HCT116 (cell line): ENCODE measurements around the gene TOR4A. TPM values are rescaled to one million over a fixed set of nuclear protein-coding genes. Genes with fewer than 3 reads are reported as not detected.
A peak's percentile ranks its signal among the peaks of the same experiment; 100 is the strongest.

ENCODE experiments used
- ATAC-seq: fragments of 200-7000 bp; cut with Tn5 transposase; 2 replicates; pipeline ENCODE4 v1.9.1; 2020; ENCODE audit warnings: mild to moderate bottlenecking, moderate library complexity
- BruUV-seq: library from RNA; stranded (reverse); fragments of 400-500 nt; replicated peaks from 2 replicates; lab custom pipeline; 2021; lab: Mats Ljungman, UMichigan
- CTCF ChIA-PET: fragments of 300-600 bp; sonication (Branson Sonifier 250); formaldehyde crosslinking; loops from one replicate; lab custom pipeline; 2021; ENCODE audit warnings: antibody characterized with exemption; lab: Charles Lee
- POLR2A ChIA-PET: fragments of 300-600, 350-600 bp; sonication (Branson Sonifier 250); formaldehyde crosslinking; loops from one replicate; lab custom pipeline; 2021; ENCODE audit warnings: antibody characterized with exemption; lab: Charles Lee
- RAD21 ChIA-PET, 2 experiments: fragments of 300-600 bp; sonication (Branson Sonifier 250); formaldehyde crosslinking; loops; one replicate each; lab custom pipeline; 2023; ENCODE audit warnings: low total read pairs in 2 of 2; ENCODE audit not compliant: uncharacterized antibody in 2 of 2, unreplicated experiment in 2 of 2, low non-redundant PET in 1 of 2; lab: Charles Lee
- DNase-seq: peaks from one replicate; pipeline ENCODE4 v3.0.0-alpha.2; 2010; ENCODE audit warnings: low read depth, low spot score
- H2AFZ ChIP-seq: fragments of 200-600 bp; shearing (Covaris generic), sonication (generic); 2 replicates; pipeline ENCODE4 v1.6.1; 2017; ENCODE audit warnings: low read depth, mixed run types, mixed read lengths, antibody characterized with exemption, low read length; ENCODE audit not compliant: poor library complexity, severe bottlenecking
- H3K27ac ChIP-seq: 2 replicates; pipeline ENCODE4 v1.5.1; 2012; ENCODE audit warnings: low read depth, low read length
- H3K27me3 ChIP-seq: fragments of 200-600 bp; sonication (generic); 2 replicates; pipeline ENCODE4 v1.6.1; 2016; ENCODE audit warnings: mixed run types, low read length, mixed read lengths; ENCODE audit not compliant: insufficient read depth
- H3K36me3 ChIP-seq, 2 experiments: fragments of 200-500 bp in 1 of 2; fragments of 200-600 bp in 1 of 2; sonication (Bioruptor generic) in 1 of 2; sonication (generic) in 1 of 2; 2 replicates each; pipeline versions ENCODE4 v1.5.1 to v1.6.1; 2014 to 2016; ENCODE audit warnings: low read length in 2 of 2, inconsistent platforms in 1 of 2, mixed read lengths in 1 of 2, mixed run types in 1 of 2; ENCODE audit not compliant: insufficient read depth in 2 of 2, control insufficient read depth in 1 of 2
- H3K4me1 ChIP-seq, 2 experiments: fragments of 200-600 bp in 1 of 2; sonication (generic) in 1 of 2; 2 replicates each; pipeline versions ENCODE4 v1.5.1 to v1.6.1; 2012 to 2017; ENCODE audit warnings: low read length in 2 of 2, inconsistent platforms in 1 of 2, mild to moderate bottlenecking in 1 of 2, mixed read lengths in 1 of 2, mixed run types in 1 of 2, moderate library complexity in 1 of 2; ENCODE audit not compliant: insufficient read depth in 2 of 2, control insufficient read depth in 1 of 2
- H3K4me2 ChIP-seq: fragments of 200-600 bp; sonication (generic); 2 replicates; pipeline ENCODE4 v1.6.1; 2017; ENCODE audit warnings: mixed run types, low read length, mixed read lengths
- H3K4me3 ChIP-seq, 2 experiments: fragments of 200-600 bp in 1 of 2; sonication (generic) in 1 of 2; replicated peaks in 1 of 2; 2 replicates each; pipeline ENCODE4 v1.5.1; 2011 to 2016; ENCODE audit warnings: low read length in 2 of 2, control low read depth in 1 of 2, low read depth in 1 of 2, mild to moderate bottlenecking in 1 of 2, mixed read lengths in 1 of 2, mixed run types in 1 of 2
- H3K79me2 ChIP-seq: fragments of 200-600 bp; sonication (generic); 2 replicates; pipeline ENCODE4 v1.6.1; 2017; ENCODE audit warnings: mild to moderate bottlenecking, mixed run types, low read length, moderate library complexity, mixed read lengths; ENCODE audit not compliant: insufficient read depth
- H3K9ac ChIP-seq: fragments of 200-600 bp; sonication (generic); 2 replicates; pipeline ENCODE4 v1.6.1; 2016; ENCODE audit warnings: low read length, mixed read lengths
- H3K9me2 ChIP-seq: fragments of 200-600 bp; sonication (generic), shearing (Covaris generic); 2 replicates; pipeline ENCODE4 v1.6.1; 2017; ENCODE audit warnings: mixed run types, mild to moderate bottlenecking, moderate library complexity; ENCODE audit not compliant: insufficient read depth
- H3K9me3 ChIP-seq, 2 experiments: fragments of 200-500 bp in 1 of 2; fragments of 200-600 bp in 1 of 2; sonication (Bioruptor generic) in 1 of 2; sonication (generic) in 1 of 2; 2 replicates each; pipeline ENCODE4 v1.6.1; 2014 to 2017; ENCODE audit warnings: low read length in 2 of 2, mixed read lengths in 2 of 2, inconsistent platforms in 1 of 2, low read depth in 1 of 2, mild to moderate bottlenecking in 1 of 2, mixed run types in 1 of 2, moderate library complexity in 1 of 2; ENCODE audit not compliant: control insufficient read depth in 1 of 2, insufficient read depth in 1 of 2
- H4K20me1 ChIP-seq: fragments of 200-600 bp; sonication (generic), shearing (Covaris generic); 2 replicates; pipeline ENCODE4 v1.6.1; 2017; ENCODE audit warnings: mixed run types, mild to moderate bottlenecking, moderate library complexity; ENCODE audit not compliant: insufficient read depth
- CEBPB ChIP-seq: IDR thresholded peaks from 2 replicates; pipeline ENCODE4 v1.6.1; 2012; ENCODE audit warnings: low read depth
- POLR2A ChIP-seq: IDR thresholded peaks from 2 replicates; pipeline ENCODE4 v1.7.0; 2011; ENCODE audit warnings: borderline replicate concordance; ENCODE audit not compliant: insufficient read depth, insufficient read length; ENCODE audit errors: extremely low read depth
- POLR2AphosphoS5 ChIP-seq: IDR thresholded peaks from 2 replicates; pipeline ENCODE4 v1.6.1; 2011; ENCODE audit warnings: mild to moderate bottlenecking, low read depth, low read length, moderate library complexity
- TCF7L2 ChIP-seq: IDR thresholded peaks from 2 replicates; pipeline ENCODE4 v1.7.0; 2011; ENCODE audit warnings: borderline replicate concordance, inconsistent platforms; ENCODE audit not compliant: insufficient read depth, insufficient read length; ENCODE audit errors: extremely low read depth
- intact Hi-C: fragments of 100-400 bp; cut with micrococcal nuclease; formaldehyde crosslinking; loops from 2 replicates; pipeline ENCODE4 v1.10.0; 2022
- total RNA-seq: library from RNA; stranded (reverse); gene quantifications from one replicate; pipeline ENCODE4 v1.2.1, GENCODE V29; 2021; ENCODE audit not compliant: unreplicated experiment
- TF ChIP-seq, protein P1 (sequence below), 3 experiments: fragments of 200-600 bp in 1 of 3; sonication (generic) in 1 of 3; IDR thresholded peaks in 2 of 3; conservative IDR thresholded peaks in 1 of 3; 2 replicates each; pipeline ENCODE4 v1.5.1; 2012 to 2017; ENCODE audit warnings: low read depth in 2 of 3, low read length in 2 of 3, antibody characterized with exemption in 1 of 3, borderline replicate concordance in 1 of 3, control low read depth in 1 of 3, mild to moderate bottlenecking in 1 of 3, mixed read lengths in 1 of 3, mixed run types in 1 of 3, moderate library complexity in 1 of 3; ENCODE audit not compliant: insufficient read depth in 1 of 3

The TOR4A gene
- total RNA-seq, 1 experiment from 2014 or later, result 34.0 TPM

GRCh38 chr9:137243626-137244485 lies 33.7 kb upstream of the TOR4A start:
- DNase-seq, result no peak
- CTCF ChIA-PET, result no interaction called here
- TF ChIP-seq, protein P1, sequence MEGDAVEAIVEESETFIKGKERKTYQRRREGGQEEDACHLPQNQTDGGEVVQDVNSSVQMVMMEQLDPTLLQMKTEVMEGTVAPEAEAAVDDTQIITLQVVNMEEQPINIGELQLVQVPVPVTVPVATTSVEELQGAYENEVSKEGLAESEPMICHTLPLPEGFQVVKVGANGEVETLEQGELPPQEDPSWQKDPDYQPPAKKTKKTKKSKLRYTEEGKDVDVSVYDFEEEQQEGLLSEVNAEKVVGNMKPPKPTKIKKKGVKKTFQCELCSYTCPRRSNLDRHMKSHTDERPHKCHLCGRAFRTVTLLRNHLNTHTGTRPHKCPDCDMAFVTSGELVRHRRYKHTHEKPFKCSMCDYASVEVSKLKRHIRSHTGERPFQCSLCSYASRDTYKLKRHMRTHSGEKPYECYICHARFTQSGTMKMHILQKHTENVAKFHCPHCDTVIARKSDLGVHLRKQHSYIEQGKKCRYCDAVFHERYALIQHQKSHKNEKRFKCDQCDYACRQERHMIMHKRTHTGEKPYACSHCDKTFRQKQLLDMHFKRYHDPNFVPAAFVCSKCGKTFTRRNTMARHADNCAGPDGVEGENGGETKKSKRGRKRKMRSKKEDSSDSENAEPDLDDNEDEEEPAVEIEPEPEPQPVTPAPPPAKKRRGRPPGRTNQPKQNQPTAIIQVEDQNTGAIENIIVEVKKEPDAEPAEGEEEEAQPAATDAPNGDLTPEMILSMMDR (IDR thresholded peaks at IDR 0.05 in 2 of 3, conservative IDR thresholded peaks at IDR 0.05 in 1 of 3; ENCODE audit: borderline replicate concordance in 1 of 3, insufficient read depth in 1 of 3, low read depth in 2 of 3, low read length in 2 of 3), result peak in 2 of 3 experiments; percentile 12 to 15; a peak in 1 of 6 replicates
- TF ChIP-seq POLR2A (peak; percentile 9), POLR2AphosphoS5 (peak; percentile 76), CEBPB (no peak), TCF7L2 (no peak)
- POLR2A ChIA-PET, result interaction anchor here (1.1 to 1.7 kb wide), 4 partner anchors 10 to 176 kb away, joined by 3 to 5 read pairs (median 4); partner anchors contain the start of gene SSNA1
- Histone ChIP-seq H3K79me2 (peaks cover 35% of the 10 kb centered on the region), H3K4me2 (0 out of 2 replicates have a peak overlapping the region, but pooled peaks have one; percentile 10), H3K4me1 (peaks cover 9 to 33% of the 10 kb centered on the region in 2 experiments), H2AFZ (no peak overlapping the region), H3K27me3 (no peaks in the 10 kb centered on the region), H3K9ac (no peak overlapping the region), H3K9me2 (no peaks in the 10 kb centered on the region), H4K20me1 (peaks cover 21% of the 10 kb centered on the region; the same call in 1 of the 2 replicates), H3K4me3 (no peak overlapping the region; a peak in 1 of 4 replicates), H3K36me3 (peaks cover 11 to 21% of the 10 kb centered on the region in 2 experiments), H3K27ac (peak overlapping the region; percentile 19; the same call in 1 of the 2 replicates), H3K9me3 (no peaks in the 10 kb centered on the region)
- RAD21 ChIA-PET, result no interaction called here
- intact Hi-C loops, result no loop called here
- BruUV-seq, result no TSS peak
- ATAC-seq, result no peak
